HG03571 (cell line): ENCODE measurements around the gene CELA3A.
A peak's percentile ranks its signal among the peaks of the same experiment; 100 is the strongest.

Source experiments
- ATAC-seq: cut with Tn5 transposase; IDR thresholded peaks from one replicate; pipeline ENCODE4 v1.9.1; 2021; ENCODE audit not compliant: unreplicated experiment

The CELA3A gene

DNA sequence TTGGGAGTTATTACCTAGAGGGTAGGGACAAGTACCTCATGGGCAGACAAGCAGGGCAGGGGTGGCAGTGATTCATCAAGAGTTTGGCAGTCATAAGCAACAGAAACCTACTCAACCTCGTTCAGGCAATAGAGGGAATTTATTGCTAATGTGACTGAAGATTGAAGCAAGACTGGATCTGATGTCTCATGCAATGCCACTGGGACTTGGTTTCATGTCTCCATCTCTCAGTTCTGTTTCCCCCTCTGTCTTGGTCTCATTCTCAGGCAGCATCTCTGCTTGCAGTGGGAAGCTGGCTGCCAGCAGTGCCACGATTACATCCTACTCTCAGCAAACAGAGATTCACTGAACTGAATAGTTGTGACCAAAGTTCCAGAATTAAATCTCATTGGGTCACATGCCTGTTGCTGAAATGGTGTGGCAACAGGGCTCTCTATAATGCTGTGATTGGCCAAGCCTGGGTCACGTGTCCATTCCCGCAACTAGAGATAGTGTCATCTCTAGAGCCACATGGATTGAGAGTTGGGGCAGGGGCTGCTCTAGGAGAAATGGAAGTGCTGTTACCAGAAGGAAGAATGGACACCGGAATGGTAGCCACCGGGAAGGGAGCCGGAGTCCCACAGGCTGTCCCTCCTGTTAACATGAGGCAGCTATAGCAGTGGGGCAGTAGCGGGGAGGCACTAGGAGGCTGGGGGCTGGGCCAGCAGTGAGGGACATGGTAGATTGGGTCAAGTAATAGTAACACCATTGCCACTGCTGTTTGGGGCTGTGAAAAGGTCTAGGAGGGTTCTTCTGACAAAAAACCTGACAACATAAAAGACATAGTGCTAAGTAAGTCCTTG, 47.1 kb downstream of the CELA3A start:
- ATAC-seq, result no peak

DNA sequence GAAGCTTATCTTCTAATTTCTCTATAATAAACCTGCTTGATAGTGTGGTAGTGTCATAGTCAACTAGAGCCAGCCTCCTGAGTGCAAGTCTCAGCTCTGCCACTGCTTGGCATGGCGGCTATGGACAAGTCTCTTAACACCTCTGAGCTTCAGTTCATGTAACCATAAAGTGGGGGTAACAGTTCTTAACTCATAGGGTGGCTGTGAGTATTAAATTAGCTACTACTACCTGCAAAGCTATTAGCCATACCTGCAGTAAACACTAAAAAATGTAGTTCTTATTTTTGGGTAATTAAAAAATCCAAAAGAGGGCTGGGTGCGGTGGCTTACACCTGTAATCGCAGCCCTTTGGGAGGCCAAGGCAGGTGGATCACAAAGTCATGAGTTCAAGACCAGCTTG, 48.9 kb downstream of the CELA3A start:
- ATAC-seq, result no peak

DNA sequence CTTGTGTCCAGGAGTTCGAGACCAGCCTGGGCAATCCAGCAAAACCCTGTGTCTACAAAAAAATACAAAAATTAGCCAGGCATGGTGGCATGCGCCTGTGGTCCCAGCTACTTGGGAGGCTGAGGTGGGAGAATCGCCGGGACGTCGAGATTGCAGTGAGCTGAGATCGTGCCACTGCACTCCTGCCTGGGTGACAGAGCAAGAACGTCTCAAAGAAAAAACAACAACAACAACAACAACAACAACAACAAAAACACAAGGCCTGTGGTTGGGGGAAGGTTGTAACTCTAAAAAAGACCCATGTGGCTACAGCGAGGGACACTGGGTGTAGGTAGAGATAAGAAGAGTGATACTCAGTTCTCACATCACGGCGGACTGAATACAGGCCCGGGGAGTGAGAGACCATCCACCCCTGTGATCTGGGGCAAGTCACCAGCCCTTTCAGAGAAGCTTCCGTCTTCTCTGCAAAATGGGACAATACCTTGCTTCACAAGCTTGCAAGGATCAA, 50.2 kb downstream of the CELA3A start:
- no peak for ATAC-seq

DNA sequence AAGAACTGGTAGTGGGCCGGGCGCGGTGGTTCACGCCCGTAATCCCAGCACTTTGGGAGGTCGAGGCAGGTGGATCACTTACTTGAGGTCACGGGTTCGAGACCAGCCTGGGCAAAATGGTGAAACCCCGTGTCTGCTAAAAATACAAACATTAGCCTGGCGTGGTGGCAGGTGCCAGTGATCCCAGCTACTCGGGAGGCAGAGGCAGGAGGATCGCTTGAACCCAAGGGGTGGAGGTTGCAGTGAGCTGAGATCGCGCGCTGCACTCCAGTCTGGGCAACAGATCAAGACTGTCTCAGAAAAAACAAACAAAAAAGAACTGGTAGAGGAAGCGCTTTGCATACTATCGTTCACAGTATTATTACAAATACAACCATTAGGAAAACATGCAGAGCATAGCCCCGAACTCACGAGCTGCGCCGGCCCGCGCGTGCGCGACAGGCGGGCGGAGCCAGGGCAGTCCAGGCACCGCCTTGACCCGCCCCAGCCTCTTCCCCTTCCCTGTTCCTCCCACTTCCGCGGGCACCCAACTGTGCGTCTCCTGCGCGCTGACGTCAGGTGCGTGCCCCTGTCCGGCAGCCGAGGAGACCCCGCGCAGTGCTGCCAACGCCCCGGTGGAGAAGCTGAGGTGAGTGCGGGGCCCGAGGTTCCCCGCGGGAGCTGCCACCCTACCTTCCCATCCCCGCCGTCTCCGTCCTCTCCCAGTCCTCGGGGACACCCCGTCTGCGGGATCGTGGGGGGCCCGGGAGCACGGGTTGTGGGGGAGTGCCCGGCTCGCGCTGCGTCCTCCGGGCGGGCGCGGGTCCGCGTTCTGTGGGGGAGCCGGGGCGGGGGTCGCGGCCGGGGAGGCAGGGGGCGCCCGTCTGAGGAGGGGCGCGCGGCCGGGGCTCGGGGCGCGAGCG, 50.9 kb downstream of the CELA3A start, which contains the start of gene CDC42:
Gene CDC42 (plus strand): TSS at position 595 of the 902 bp plus-strand sequence. CDS start 25,770 bp downstream, outside the sequence.
- peak; percentile 86 for ATAC-seq

DNA sequence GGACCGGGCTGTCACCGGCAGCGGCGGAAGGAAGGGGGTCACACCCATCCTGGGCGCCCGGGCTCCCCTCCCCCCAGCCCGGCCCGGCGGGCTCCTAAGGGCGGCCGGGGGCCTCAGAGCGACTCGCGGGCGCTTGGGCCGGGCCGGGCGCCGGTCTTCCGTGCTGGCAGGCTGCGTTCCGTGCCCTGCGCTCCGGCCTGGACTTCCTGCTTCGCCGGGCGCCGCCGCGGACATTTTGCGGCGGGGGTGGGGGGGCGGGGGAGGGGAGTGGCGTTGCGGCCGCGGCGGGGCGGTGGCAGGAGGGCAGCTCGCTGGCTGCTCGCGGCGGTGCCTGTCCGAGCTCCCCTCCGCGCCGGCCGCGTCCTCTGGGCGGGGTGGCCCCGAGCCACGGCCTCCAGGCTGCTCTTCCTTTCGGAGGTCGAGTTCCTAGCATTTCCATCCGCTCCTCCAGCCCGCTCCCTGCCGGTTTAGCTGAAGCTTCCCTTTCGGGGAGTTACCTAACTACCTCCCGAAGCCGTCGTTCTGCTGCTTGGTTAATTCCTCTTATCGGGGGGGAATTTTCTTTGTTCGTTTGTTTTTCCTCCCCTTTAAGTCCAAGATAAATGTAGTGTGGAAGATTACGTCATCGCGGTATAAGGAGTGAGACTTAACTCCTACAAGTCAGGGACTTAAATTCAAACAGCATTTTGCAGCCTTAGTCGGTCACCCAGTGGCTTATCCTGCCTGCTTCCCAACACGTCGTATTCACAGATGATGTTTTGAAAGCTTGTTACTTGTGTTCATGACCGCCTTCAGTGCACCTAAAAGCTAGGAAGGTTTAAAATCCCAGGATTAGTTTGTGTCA, 51.8 kb downstream of the CELA3A start:
- ATAC-seq, result peak; percentile 27

DNA sequence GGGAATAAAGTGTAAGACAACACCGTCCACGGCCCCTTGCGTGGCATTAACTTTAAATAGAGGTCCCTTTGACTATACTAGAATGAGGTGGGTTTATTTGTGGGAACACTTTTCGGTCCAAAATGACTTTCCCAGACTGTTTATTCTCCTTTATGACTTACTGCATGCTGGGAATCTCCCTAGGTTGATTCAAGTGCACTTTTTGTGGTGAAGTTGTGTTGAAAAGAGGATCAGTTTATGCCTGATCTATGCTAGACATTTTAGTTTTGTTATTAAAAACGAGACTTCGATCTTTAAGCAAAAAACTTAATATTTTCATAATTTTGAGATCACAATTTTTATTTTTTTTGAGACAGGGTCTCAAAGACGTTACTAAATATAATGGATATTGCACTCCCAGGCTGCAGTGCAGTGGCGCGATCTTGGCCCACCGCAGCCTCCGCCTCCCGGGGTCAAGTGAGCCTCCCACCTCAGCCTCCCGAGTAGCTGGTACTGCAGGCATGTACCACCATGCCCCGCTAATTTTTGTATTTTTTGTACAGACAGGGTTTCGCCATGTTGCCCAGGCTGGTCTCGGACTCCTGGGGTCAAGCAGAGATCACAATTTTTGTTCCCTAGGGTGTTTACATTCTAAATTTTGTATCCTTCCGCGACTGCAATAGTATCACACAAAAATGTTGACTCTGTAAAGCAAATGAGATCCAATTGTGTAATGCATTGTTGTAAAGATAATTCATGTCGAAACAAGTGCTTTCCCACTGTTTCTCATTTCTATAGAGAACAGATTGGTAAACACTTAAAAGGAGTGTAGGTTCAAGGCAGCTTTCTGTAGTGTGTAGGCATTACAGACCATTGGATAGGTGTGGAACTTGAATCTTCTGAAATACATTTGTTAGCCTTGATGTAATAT, 52.7 kb downstream of the CELA3A start:
- ATAC-seq, result no peak

DNA sequence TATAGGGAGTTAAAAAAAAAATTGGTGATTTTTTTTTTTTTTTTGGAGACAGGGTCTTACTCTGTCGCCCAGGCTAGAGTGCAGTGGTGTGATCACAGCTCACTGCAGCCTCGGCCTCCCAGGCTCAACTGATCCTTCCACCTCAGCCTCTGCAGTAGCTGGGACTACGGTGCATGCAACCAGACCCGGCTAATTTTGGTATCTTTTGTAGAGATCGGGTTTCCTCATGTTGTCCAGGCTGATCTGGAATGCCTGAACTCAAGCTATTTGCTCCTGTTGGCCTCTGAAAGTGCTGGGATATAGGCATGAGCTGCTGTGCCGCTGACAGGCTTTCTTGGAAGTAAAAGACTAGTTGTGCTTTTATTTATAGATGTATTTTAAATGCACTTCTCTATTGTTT, 54.0 kb downstream of the CELA3A start:
- ATAC-seq, result no peak

DNA sequence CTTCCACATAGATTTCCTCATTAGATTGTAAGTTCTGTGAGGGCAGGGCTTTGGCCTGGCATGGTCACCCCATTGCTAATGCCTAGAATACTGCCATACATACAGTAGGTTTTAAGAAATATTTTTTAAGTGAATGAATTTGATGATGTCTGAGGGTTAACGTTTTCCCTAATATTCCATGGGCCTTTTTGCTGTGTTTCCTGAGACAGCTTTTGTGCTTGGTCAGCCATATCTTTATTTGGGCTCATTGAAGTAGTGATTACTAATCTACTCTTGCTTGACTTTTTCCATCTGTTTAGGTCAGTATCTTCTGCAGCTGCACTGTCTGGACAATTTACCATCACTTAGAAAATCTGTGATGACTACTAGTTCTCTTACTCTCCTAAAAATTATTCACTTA, 54.6 kb downstream of the CELA3A start:
- no peak for ATAC-seq

DNA sequence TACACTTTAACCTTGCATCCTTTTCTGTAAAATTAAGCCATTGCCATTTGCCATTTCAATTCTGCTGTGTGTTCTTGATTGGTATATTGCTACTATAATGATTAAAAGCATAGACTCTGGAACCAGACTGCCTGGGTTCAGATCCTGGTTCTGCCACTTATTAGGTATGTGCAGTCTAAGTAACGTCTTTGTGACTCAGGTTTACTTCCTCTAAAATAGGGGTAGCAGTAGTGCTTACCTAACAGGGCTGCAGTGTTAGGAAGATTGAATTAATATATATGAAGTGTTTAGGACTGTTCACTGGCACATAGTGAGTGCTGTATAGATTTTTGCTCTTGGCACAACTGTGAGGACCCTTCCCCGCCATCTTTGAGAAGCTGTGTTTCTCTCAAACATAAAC, 55.5 kb downstream of the CELA3A start:
- no peak for ATAC-seq

DNA sequence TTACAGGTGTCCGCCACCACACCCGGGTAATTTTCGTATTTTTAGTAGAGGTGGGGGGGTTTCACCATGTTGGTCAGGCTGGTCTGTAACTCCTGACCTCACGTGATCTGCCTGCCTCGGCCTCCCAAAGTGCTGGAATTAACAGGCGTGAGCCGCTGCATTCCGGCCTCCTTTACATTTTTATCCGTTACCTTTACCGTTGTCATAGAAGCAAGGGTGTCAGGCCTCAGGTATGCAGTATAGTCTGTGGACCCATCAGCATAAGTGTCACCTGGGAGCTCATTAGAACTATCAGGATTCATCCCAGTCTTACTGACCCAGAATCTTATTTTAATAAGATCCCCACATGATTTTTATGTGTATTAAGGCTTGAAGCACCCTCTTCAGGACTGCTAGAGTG, 56.4 kb downstream of the CELA3A start:
- no peak for ATAC-seq
